NCI-H1436 treated with DMSO at 0.1 percent for 48 hours (cell line): ENCODE results near the gene CNGB1.
"Not testable (repeated sequence)": the region's sequence is repeated elsewhere in the genome, so short reads cannot be mapped to it uniquely, and the experiment has no call there.

Experiments
- DNase-seq: peaks from one replicate; lab custom pipeline; 2025; lab: John Stamatoyannopoulos, UW

The CNGB1 gene

DNA sequence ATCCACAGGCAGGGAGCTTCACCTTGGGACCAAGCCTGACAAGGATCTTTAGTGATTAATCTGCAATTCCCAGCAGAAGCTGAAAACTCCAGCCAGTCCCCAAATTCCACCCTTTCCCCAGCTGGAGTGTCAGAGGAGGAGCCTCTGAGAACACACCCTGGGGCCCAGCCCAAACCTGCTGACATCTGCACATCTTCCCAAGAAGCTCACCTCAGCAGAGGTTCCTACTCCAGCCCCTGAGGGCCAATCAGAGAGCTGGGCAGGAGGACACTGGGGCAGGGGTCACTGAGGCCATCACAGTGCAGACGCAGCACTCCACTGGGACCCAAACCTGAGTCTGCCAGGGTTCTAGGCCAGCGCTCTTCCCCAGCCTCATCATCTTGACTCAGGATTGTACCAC lies 44.9 kb downstream of the CNGB1 start:
- no peak for DNase-seq

DNA sequence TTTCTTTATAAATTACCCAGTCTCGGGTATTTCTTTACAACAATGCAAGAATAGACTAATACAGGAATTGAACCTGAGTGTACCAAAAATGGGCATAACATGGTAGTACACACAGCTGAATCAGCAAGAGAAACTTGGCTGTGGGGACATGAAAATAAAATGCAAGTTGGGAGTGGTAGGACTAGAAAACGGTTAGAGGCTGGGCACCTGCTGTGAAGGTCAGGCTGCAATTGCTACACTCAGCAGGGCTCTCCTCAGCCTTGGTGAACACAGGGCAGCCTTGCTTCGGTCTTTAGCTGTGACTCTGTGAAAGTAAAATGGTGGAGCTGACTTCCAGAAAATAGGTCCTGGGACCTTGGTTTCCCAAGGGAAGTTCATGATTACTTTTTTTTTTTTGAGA lies 45.6 kb downstream of the CNGB1 start:
- DNase-seq = no peak

DNA sequence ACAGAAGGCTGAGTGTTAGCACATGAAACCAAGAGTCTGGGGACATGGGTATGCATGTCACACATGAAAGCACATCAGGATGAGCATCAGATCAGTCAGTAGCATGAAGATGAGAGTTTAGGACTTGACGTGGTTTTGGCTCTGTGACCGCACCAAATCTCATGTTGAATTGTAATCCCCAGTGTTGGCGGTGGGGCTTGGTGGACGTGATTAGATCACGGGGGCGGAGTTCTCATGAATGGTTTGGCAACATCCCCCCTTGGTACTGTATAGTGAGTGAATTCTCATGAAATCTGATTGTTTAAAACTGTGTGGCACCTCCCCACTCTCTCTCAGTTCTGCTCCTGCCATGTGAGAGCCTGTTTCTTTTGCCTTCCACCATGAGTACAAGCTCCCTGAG lies 46.4 kb downstream of the CNGB1 start:
- no peak for DNase-seq

DNA sequence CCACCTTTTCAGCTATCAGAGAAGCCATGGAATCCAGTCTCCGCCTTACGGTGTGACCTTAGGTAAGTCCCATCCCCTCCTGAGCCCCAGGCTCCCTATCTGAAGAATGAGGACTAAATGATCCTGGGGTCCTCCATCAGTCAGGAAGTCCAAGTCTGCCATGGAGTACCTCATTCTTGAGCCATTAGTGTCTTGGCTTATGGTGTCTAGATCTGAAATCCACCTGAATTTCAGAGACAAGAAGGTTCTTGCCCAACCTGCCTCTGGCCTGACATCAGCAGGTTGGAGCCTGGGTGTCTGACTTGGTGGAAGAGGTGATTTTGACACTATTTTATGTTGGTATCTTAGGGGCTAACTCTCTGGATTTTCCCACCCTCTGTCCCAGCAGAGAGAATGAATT lies 47.1 kb downstream of the CNGB1 start:
- no peak for DNase-seq

DNA sequence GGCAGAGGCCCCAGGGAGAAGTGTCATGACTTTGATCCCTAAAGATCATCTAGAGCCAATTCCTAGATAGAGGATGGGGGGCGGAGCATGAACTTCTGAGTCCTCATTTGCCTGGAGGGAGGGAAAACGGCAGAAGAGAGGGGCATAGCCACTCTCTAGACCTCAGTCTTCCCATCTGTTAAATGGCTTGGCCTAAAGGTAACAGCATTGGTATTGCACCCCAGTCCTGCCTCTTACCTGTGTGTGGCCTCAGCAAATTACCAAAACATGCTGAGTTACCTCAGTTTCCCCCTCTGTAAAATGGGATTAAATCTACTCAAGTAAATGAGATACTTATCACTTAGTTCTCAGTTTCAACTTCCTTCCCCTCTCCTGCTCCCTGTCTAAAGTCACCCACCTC lies 47.5 kb downstream of the CNGB1 start:
- no peak for DNase-seq

- no peak for DNase-seq
Measured at GRCh38 chr16:57920880-57921229, 50.1 kb downstream of the CNGB1 start.

GRCh38 chr16:57920215-57920879 lies 50.6 kb downstream of the CNGB1 start:
- DNase-seq = no peak

GRCh38 chr16:57918994-57919393 lies 51.9 kb downstream of the CNGB1 start:
- no peak for DNase-seq

DNA sequence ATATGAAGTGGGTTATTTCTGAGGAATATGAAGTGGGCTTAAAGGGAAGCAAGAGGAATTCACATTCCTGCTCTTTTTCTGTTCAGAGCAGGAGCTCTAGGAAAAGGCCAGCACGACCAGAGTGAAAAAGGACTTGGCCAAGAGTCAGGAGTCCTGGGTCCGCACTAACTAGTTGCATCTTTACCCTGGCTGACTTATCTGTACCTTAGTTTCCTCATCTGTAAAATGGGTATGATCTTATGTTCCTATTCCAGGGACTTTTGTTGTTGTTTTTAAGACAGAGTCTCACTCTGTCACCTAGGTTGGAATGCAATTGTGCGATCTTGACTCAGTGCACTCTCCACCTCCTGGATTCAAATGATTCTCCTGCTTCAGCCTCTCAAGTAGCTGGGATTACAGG lies 52.5 kb downstream of the CNGB1 start:
- no peak for DNase-seq

DNA sequence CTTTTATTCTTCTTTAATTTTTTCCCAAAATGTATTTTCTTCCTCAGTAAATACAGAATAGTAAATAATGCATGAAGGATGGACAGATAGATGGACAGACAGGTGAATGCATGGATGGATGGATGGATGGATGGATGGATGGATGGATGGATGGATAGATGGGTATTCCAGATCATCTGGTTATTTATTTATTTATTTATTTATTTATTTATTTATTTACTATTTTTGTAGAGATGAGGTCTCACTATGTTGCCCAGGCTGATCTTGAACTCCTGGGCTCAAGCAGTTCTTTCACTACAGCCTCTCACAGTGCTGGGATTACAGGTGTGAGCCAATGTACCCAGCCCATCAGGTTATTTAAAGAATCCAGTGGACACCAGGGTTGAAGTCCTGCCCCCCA lies 53.0 kb downstream of the CNGB1 start:
- not testable (repeated sequence) for DNase-seq

- not testable (repeated sequence) for DNase-seq
Measured at GRCh38 chr16:57917489-57917888, 53.4 kb downstream of the CNGB1 start.

DNA sequence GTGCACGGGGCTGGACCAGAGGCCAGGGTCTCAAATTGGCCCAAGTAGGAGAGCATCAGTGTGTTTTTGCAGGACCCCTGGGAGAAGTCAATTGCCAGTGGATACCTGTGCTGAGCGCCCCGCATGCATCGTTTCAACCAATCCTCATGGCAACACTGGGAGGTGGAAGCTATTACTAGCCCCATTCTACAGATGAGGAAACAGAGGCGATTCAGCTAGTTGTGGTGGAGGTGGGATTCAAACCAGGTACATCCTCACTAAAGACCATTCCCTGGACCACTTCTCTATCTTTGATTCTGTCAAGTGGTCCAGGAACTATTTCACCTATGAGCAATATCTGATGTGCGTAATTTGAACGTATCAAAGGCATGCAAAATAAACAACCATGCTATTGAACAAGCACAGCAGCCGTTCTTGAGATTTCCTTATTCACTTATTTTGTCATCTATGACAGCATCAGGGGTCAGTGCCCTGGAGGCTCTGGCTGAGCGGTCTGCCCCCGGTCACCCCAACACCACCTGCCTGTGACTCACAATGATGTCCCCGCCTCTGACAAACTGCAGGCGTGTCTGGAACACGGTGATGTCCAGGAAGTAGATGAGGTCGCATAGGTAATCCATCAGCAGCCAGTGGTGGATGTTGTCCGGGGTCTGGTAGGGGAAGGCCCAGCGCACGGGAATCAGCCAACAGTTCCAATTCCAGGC lies 54.0 kb downstream of the CNGB1 start:
- DNase-seq = no peak

DNA sequence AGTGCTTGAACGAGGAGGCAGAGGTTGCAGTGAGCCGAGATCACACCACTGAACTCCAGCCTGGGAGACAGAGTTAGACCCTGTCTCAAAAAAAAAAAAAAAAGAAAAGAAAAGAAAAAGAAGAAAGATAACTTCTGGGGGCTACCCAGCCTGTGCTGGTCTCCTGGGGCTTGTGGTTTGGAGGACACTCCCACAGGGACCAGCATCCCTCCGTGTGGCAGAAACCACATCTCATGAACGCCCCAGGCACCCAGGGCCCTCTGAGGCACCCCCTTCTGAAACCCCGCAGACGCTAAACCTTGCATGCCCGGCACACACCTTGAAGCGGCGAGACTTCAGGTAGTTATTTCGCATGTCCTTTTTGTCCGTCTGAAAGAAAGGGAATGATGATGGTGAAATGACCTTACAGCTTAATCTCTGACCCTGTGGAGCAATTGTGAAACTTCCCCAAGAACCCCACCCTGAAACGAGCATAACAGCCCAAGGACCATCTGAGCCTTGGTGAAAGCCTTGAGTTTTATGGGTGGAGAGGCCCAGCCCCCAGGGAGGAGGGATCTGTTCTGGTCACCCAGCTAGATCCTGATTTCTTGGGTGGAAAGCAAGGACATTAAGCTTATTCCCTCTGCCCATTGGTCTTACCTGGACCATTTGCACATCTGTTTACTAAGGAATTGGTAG lies 55.0 kb downstream of the CNGB1 start:
- no peak for DNase-seq

DNA sequence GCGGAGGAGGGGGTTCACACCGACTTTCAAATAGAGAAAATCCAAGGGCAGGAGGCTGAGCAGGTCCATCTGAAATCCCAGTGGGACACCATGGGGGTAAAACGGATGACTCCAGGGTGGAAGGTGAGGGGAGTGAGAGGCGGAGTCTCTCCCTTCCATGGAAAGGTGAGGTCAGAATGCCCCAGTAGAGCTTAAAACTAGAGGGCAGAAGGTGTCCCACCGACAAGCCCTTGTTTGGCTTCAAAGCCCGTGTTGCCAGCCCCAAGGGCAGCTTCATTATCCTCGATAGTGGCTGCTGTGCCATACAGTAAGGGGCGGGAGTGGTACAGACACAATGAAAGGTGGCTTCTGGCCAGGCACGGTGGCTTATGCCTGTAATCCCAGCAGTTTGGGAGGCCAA lies 55.7 kb downstream of the CNGB1 start:
- no peak for DNase-seq

DNA sequence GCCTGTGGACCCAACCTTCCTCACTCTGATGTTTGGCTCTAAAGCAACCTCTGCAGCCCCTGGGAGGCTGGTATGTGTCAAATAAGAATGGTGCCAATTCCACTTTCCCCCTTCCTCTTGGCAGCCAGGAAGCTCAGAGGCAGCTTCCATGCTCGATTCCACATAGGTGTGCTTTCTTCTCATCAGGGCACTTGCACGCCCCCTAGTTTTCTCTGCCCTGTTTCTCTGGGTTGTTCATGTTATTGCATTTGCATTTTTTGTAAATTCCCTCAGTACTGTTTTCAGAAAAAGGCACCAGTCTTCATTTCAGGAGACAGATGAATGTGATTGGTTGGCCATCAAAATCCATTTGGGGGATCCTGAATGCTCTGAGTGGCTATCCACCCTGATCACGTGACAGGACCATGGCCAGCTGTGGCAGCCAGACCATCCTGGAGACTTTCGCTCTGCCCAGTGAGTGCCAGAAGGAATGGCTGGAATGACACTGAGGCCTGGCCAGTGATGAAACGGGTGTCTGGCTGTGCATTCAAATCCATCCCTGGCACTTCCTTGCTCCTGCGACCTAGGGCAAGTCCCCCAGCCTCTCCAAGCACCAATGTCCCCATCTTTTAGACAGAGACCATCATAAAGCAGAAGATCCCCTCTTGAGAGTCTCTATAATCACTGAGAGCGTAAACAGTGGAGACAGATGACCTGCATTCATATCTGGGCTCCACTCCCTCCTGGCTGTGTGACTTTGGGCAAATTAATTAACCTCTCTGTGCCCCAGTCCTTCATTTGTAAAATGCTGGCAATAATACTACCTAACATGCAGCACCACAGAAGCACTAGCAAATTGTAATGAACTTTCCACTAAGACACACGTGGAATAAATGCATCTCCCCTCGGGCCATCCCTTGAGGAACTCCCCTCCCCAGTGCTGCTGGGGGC lies 56.4 kb downstream of the CNGB1 start:
- DNase-seq = no peak

DNA sequence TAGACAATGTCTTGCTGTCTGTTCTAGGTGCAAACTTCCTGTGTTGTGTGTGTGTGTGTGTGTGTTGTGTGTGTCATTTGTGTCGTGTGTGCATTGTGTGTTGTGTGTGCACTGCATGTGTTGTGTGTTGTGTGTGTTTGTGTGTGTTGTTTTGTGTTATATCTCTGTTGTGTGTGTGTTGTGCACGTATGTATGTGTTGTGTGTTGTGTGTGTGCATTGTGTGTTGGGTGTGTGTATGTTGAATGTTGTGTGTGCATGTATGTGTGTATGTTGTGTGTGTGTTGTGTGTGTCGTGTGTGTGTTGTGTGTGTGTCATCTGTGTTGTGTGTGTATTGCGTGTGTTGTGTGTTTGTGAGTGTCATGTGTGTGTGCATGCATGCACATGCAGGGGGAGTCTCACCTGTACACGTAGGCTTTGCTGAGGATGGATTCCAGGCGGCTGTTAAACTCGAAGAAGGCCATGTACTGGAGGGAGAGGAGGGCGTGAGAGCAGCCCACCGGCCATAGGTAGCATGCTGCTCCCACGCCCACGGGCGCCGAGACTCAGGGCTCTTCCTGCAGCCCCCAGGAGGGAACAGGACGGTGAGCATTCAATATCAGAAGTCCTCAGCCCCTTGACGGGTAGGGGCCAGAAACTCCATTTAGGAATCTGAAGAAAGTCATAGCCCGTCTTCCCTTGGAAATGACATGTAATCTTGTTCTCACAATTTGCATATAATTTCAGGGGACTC lies 58.2 kb downstream of the CNGB1 start:
- DNase-seq = no peak

GRCh38 chr16:57911743-57912142 lies 59.2 kb downstream of the CNGB1 start:
- DNase-seq = no peak

- DNase-seq = no peak
Measured at GRCh38 chr16:57910696-57911095, 60.2 kb downstream of the CNGB1 start.

DNA sequence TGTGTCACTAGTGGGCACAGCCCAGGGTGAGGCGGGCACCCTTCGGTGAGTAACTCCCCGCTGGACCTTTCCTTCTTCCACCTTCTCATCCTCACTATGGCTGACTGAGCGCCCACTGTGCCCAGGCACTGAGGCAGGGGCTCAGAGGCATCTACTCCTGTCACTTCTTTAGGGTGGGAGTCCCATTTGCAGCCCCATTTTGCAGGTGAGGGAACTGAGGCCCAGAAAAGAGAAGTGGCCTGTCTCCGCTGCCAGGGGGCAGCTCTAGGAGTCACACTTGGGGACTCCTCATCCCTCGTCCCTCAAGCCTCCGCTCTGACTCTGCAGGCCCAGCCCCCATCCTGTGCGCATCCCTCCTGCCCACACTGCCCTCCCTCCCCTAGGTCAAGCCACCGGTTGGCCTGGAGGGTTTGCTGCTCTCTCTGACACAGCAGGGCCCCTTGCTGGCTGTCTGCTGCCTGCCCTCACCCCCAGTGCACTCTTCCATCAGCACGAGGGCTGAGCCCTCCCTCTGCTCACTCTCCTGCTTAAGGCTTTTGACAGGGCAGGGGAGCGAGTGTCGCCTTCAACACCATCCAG lies 62.4 kb downstream of the CNGB1 start:
- DNase-seq = no peak

DNA sequence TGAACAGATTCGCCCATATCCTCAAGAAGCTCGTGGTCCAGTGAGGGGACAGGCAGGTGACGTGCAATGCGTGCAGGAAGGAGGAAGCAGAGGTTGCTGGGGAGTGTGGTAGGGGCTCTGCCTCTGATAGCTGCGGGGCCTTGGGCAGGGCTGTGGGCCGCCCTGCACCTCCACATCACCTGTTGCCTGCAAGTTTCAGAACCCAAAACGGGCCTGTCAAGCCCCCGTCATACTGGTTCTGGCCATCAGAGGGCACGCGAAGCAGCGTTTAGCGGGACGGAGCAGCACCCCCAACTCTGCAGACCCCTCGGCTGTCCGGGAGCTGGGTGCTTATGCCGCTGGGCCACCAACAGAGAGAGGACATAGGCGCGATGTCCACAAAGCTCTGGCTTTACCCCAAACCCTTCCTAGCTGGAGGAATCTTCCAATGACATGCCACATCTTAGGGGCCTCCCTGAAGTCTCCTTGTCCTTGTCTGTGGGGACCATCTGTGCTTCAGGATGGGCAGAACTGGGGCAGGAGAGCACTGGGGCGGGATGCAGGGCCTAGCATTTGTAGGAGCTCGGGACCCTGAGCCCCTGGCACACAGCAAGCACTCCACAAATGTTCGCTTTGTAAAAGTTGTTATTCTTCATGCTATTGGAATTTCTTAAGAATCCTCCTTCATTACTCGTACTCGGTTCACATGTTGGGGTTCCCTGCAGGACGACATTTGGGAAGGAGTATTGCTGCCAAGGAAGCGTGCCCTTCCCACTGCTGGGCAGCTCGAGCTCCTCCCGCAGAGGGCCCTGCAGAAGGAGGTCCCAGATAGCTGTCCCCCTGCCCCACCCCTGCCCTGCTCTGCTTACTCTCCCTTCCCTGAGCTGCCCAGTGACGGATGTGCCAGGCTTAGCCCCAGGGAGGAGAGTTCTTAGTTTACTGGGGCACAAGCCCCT lies 64.3 kb downstream of the CNGB1 start:
- DNase-seq = no peak
